ENCODE results near the gene ECE1.

ECE1 gene

GRCh38 chr1:21254335-21254951 is 35.8 kb downstream of the ECE1 start:
- no peak for DNase-seq (ENCODE audit: low read depth in 2 of 2)

GRCh38 chr1:21251773-21252471 is 38.3 kb downstream of the ECE1 start:
- DNase-seq (ENCODE audit: low read depth in 2 of 2): no peak

GRCh38 chr1:21249940-21250493 is 40.2 kb downstream of the ECE1 start:
- no peak for DNase-seq (ENCODE audit: low read depth in 2 of 2)

- no peak for DNase-seq (ENCODE audit: low read depth in 2 of 2)
Observed at GRCh38 chr1:21247892-21248715, 42.2 kb downstream of the ECE1 start.

GRCh38 chr1:21246905-21247642 is 43.2 kb downstream of the ECE1 start:
- no peak for DNase-seq (ENCODE audit: low read depth in 2 of 2)

- no peak for DNase-seq (ENCODE audit: low read depth in 2 of 2)
Observed at GRCh38 chr1:21245688-21246229, 44.5 kb downstream of the ECE1 start.

- no peak for DNase-seq (ENCODE audit: low read depth in 2 of 2)
Observed at GRCh38 chr1:21244986-21245687, 45.1 kb downstream of the ECE1 start.

GRCh38 chr1:21244154-21244553 is 46.1 kb downstream of the ECE1 start:
- DNase-seq (ENCODE audit: low read depth in 2 of 2): no peak

- DNase-seq (ENCODE audit: low read depth in 2 of 2): no peak
Observed at GRCh38 chr1:21242846-21243245, 47.4 kb downstream of the ECE1 start.

- DNase-seq (ENCODE audit: low read depth in 2 of 2): no peak
Observed at GRCh38 chr1:21241771-21242581, 48.3 kb downstream of the ECE1 start.

- DNase-seq (ENCODE audit: low read depth in 2 of 2): no peak
Observed at GRCh38 chr1:21240706-21241105, 49.6 kb downstream of the ECE1 start.

- no peak for DNase-seq (ENCODE audit: low read depth in 2 of 2)
Observed at GRCh38 chr1:21239221-21239620, 51.0 kb downstream of the ECE1 start.

GRCh38 chr1:21238141-21238800 is 52.0 kb downstream of the ECE1 start:
- DNase-seq (ENCODE audit: low read depth in 2 of 2): no peak

- no peak for DNase-seq (ENCODE audit: low read depth in 2 of 2)
Observed at GRCh38 chr1:21237446-21238088, 52.7 kb downstream of the ECE1 start.

- DNase-seq (ENCODE audit: low read depth in 2 of 2): no peak
Observed at GRCh38 chr1:21236178-21236577, 54.1 kb downstream of the ECE1 start.

- no peak for DNase-seq (ENCODE audit: low read depth in 2 of 2)
Observed at GRCh38 chr1:21234779-21235178, 55.5 kb downstream of the ECE1 start.

GRCh38 chr1:21233490-21233889 is 56.8 kb downstream of the ECE1 start:
- no peak for DNase-seq (ENCODE audit: low read depth in 2 of 2)

GRCh38 chr1:21232044-21232443 is 58.2 kb downstream of the ECE1 start:
- no peak for DNase-seq (ENCODE audit: low read depth in 2 of 2)
